ENCODE measurements around the gene CDH24.

The CDH24 gene

GRCh38 chr14:23091294-23092225, 34.2 kb upstream of the CDH24 start:
- DNase-seq (ENCODE audit: low read depth): no peak

- no peak for DNase-seq (ENCODE audit: low read depth)
These were observed 32.9 kb upstream of the CDH24 start for GRCh38 chr14:23090254-23090636.

GRCh38 chr14:23089498-23090253, 32.4 kb upstream of the CDH24 start:
- no peak for DNase-seq (ENCODE audit: low read depth)

GRCh38 chr14:23086565-23086964, 29.2 kb upstream of the CDH24 start:
- no peak for DNase-seq (ENCODE audit: low read depth)

GRCh38 chr14:23085458-23085857, 28.1 kb upstream of the CDH24 start:
- DNase-seq (ENCODE audit: low read depth): peak; percentile 36

GRCh38 chr14:23080474-23080873, 23.2 kb upstream of the CDH24 start:
- no peak for DNase-seq (ENCODE audit: low read depth)

- DNase-seq (ENCODE audit: low read depth): no peak
These were observed 22.4 kb upstream of the CDH24 start for GRCh38 chr14:23079716-23080115.

GRCh38 chr14:23078692-23079116, 21.4 kb upstream of the CDH24 start:
- DNase-seq (ENCODE audit: low read depth): peak; percentile 98

GRCh38 chr14:23077962-23078361, 20.6 kb upstream of the CDH24 start:
- peak; percentile 51 for DNase-seq (ENCODE audit: low read depth)

- no peak for DNase-seq (ENCODE audit: low read depth)
These were observed 19.6 kb upstream of the CDH24 start for GRCh38 chr14:23076785-23077408.

GRCh38 chr14:23074906-23075305, 17.6 kb upstream of the CDH24 start:
- no peak for DNase-seq (ENCODE audit: low read depth)

GRCh38 chr14:23071921-23072539, 14.7 kb upstream of the CDH24 start:
- DNase-seq (ENCODE audit: low read depth): no peak

- DNase-seq (ENCODE audit: low read depth): peak; percentile 89
These were observed 14.1 kb upstream of the CDH24 start for GRCh38 chr14:23071244-23071920.

- DNase-seq (ENCODE audit: low read depth): no peak
These were observed 13.2 kb upstream of the CDH24 start for GRCh38 chr14:23070262-23071129.

- no peak for DNase-seq (ENCODE audit: low read depth)
These were observed 12.1 kb upstream of the CDH24 start for GRCh38 chr14:23069413-23069806.

- peak; percentile 86 for DNase-seq (ENCODE audit: low read depth)
These were observed 11.6 kb upstream of the CDH24 start for GRCh38 chr14:23068789-23069412.

GRCh38 chr14:23067847-23068788, 10.8 kb upstream of the CDH24 start:
- DNase-seq (ENCODE audit: low read depth): no peak

- no peak for DNase-seq (ENCODE audit: low read depth)
These were observed 9.8 kb upstream of the CDH24 start for GRCh38 chr14:23066855-23067744.
